HUES64 (cell line): ENCODE measurements around the gene OPHN1.
"Not testable (repeated sequence)": the region's sequence is repeated elsewhere in the genome, so short reads cannot be mapped to it uniquely, and the experiment has no call there.

Experiments used
- H3K27ac ChIP-seq: 2 replicates; pipeline ENCODE4 v1.7.0; 2013; ENCODE audit warnings: low read depth, low read length, inconsistent platforms
- H3K27me3 ChIP-seq: 2 replicates; pipeline ENCODE4 v1.6.1; 2013; ENCODE audit warnings: mild to moderate bottlenecking, low read length; ENCODE audit not compliant: insufficient read depth
- H3K36me3 ChIP-seq: 2 replicates; pipeline ENCODE4 v1.6.1; 2013; ENCODE audit warnings: mild to moderate bottlenecking, low read length; ENCODE audit not compliant: insufficient read depth
- H3K4me1 ChIP-seq: 2 replicates; pipeline ENCODE4 v1.6.1; 2013; ENCODE audit warnings: mild to moderate bottlenecking, low read length, moderate library complexity; ENCODE audit not compliant: insufficient read depth
- H3K4me3 ChIP-seq: 2 replicates; pipeline ENCODE4 v1.5.1; 2013; ENCODE audit warnings: mild to moderate bottlenecking, low read length, moderate library complexity
- H3K9ac ChIP-seq: 2 replicates; pipeline ENCODE4 v1.6.1; 2013; ENCODE audit warnings: mild to moderate bottlenecking, low read depth, low read length
- H3K9me3 ChIP-seq: 2 replicates; pipeline ENCODE4 v1.6.1; 2013; ENCODE audit warnings: low read depth, low read length; ENCODE audit not compliant: insufficient read depth
- WGBS: fragments of 150-250, 120-280 bp; methylation state at CpG from one replicate; pipeline ENCODE4 v1.1.7; 2013; ENCODE audit warnings: missing lambda C conversion rate; 5-methylcytosine and 5-hydroxymethylcytosine counted together

OPHN1 gene

DNA sequence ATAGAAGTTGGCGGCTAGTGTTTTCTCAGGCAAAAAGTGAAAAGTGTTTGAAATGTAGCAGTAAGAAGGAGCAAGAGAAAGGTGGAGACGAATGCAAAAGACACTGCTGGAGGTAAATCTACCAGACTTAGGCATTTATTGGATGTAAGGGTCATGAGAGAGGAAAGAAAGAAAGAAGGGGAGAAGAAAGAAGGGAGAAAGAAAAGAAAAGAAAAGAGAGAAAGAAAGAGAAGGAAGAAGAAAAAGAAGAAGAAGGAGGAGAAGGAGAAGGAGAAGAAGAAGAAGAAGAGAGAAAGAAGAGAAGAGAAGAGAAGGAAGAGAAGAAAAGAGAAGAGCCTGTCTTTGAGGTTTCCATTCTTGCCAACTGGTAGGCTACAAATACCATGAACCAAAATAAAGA is 31.2 kb downstream of the OPHN1 start:
- Histone ChIP-seq H3K36me3 (no peaks in the 10 kb centered on the region), H3K4me3 (no peak overlapping the region), H3K9ac (no peak overlapping the region), H3K4me1 (no peaks in the 10 kb centered on the region), H3K27me3 (no peaks in the 10 kb centered on the region), H3K27ac (no peak overlapping the region), H3K9me3 (no peaks in the 10 kb centered on the region)
- 86% methylated on average over 2 of the region's 2 CpGs for WGBS

- H3K9me3 ChIP-seq = no peaks in the 10 kb centered on the region
- no peak overlapping the region for H3K9ac ChIP-seq
- H3K27me3 ChIP-seq = no peaks in the 10 kb centered on the region
- no peak overlapping the region for H3K27ac ChIP-seq
- 95% methylated on average over 2 of the region's 3 CpGs for WGBS
- H3K36me3 ChIP-seq = no peaks in the 10 kb centered on the region
- no peak overlapping the region for H3K4me3 ChIP-seq
- no peaks in the 10 kb centered on the region for H3K4me1 ChIP-seq
Measured at GRCh38 chrX:68398291-68398690, 35.0 kb downstream of the OPHN1 start.

GRCh38 chrX:68396953-68397352 is 36.3 kb downstream of the OPHN1 start:
- Histone ChIP-seq H3K27me3 (no peaks in the 10 kb centered on the region), H3K36me3 (no peaks in the 10 kb centered on the region), H3K27ac (no peak overlapping the region), H3K9me3 (no peaks in the 10 kb centered on the region), H3K4me3 (no peak overlapping the region), H3K9ac (no peak overlapping the region), H3K4me1 (no peaks in the 10 kb centered on the region)
- WGBS = 82% methylated on average over 2 of the region's 2 CpGs

DNA sequence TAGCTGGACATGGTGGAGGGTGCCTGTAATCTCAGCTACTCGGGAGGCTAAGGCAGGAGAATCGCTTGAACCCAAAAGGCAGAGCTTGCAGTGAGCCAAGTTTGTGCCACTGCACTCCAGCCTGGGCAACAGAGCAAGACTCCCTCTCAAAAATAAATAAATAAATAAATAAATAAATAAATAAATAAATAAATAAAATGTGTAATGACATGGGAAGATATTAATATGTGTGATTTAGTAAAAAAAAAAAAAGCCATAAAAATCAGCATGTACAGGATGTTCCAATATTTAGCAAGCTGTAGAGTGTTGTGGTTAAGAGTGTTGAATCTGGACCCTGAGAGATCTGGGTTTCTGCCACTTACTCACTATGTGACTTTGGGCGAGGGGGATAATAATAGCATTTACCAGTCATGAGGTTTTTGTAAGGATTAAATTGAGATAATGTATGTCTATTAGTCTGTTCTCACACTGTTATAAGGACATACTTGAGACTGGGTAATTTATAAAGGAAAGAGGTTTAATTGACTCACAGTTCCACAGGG is 43.8 kb downstream of the OPHN1 start:
- H3K4me1 ChIP-seq, H3K36me3 ChIP-seq, H3K9ac ChIP-seq, H3K9me3 ChIP-seq, H3K27me3 ChIP-seq, H3K4me3 ChIP-seq, H3K27ac ChIP-seq: not testable (repeated sequence)
- 94% methylated on average over 3 of the region's 3 CpGs for WGBS

GRCh38 chrX:68387776-68388175 is 45.5 kb downstream of the OPHN1 start:
- Histone ChIP-seq H3K4me1 (no peaks in the 10 kb centered on the region), H3K27me3 (no peaks in the 10 kb centered on the region), H3K4me3 (no peak overlapping the region), H3K9me3 (no peaks in the 10 kb centered on the region), H3K27ac (no peak overlapping the region), H3K9ac (no peak overlapping the region), H3K36me3 (no peaks in the 10 kb centered on the region)
- WGBS = 87% methylated on average over 3 of the region's 3 CpGs

DNA sequence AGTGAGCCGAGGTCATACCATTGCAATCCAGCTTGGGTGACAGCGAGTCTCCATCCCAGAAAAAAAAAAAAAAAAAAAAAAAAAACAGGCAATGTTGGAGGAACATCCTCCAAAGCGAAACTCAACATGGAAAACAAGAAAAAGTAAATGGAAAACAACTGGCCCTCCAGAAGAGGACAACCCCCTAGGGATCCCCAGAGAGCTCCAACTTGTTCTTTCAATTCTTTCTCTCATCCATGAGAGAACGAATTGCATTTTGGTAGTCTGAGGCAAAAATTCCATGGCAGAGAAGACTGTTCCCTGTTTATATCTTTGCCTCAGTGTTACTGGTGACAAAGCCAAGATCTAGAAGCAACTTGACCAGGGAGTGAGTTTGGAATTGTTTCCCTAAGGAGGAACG is 49.8 kb downstream of the OPHN1 start:
- H3K4me1 ChIP-seq = no peaks in the 10 kb centered on the region
- H3K27ac ChIP-seq = no peak overlapping the region
- 78% methylated on average over 2 of the region's 5 CpGs for WGBS

DNA sequence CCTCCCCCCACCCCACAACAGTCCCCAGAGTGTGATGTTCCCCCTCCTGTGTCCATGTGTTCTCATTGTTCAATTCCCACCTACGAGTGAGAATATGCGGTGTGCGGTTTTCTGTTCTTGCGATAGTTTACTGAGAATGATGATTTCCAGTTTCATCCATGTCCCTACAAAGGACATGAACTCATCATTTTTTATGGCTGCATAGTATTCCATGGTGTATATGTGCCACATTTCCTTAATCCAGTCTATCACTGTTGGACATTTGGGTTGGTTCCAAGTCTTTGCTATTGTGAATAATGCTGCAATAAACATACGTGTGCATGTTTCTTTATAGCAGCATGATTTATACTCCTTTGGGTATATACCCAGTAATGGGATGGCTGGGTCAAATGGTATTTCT is 55.7 kb downstream of the OPHN1 start:
- not testable (repeated sequence) for H3K9ac ChIP-seq, H3K9me3 ChIP-seq, H3K36me3 ChIP-seq, H3K27ac ChIP-seq, H3K4me1 ChIP-seq, H3K27me3 ChIP-seq, H3K4me3 ChIP-seq
- WGBS = 100% methylated on average over 3 of the region's 5 CpGs

More for the DNA sequence above, 49.8 kb downstream of the OPHN1 start:
- no peaks in the 10 kb centered on the region for H3K27me3 ChIP-seq
- no peak overlapping the region for H3K4me3 ChIP-seq
- H3K36me3 ChIP-seq = no peaks in the 10 kb centered on the region
- no peak overlapping the region for H3K9ac ChIP-seq
- no peaks in the 10 kb centered on the region for H3K9me3 ChIP-seq

- Histone ChIP-seq H3K4me3 (no peak overlapping the region), H3K27ac (no peak overlapping the region), H3K9me3 (no peaks in the 10 kb centered on the region), H3K27me3 (no peaks in the 10 kb centered on the region), H3K36me3 (no peaks in the 10 kb centered on the region), H3K4me1 (no peaks in the 10 kb centered on the region), H3K9ac (no peak overlapping the region)
Measured at GRCh38 chrX:68376373-68376772, 56.9 kb downstream of the OPHN1 start.

DNA sequence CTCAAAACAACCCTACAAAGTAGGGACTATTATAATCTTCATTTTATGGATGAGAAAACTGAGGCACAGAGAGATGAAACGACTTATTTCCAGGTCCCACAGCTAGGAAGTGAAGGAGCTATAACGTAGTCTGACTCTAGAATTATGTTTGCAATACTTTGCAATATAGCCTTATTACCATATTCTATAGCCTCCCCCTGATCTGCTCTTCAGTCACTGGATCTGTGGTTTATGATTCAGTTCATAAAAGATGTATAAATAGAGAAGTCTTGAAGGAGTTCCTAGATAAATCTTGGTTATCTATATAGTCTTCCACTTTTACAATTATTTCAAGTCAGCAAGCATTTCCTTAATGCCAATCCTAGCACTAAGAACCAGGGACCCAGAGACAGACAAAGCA is 57.5 kb downstream of the OPHN1 start:
- H3K36me3 ChIP-seq = no peaks in the 10 kb centered on the region
- no peak overlapping the region for H3K4me3 ChIP-seq
- no peaks in the 10 kb centered on the region for H3K4me1 ChIP-seq
- H3K27ac ChIP-seq = no peak overlapping the region
- H3K27me3 ChIP-seq = no peaks in the 10 kb centered on the region
- H3K9me3 ChIP-seq = no peaks in the 10 kb centered on the region
- no peak overlapping the region for H3K9ac ChIP-seq
- 71% methylated on average over 1 of the region's 2 CpGs for WGBS

GRCh38 chrX:68372665-68373064 is 60.6 kb downstream of the OPHN1 start:
- Histone ChIP-seq H3K27me3 (no peaks in the 10 kb centered on the region), H3K27ac (no peak overlapping the region), H3K4me3 (no peak overlapping the region), H3K4me1 (no peaks in the 10 kb centered on the region), H3K36me3 (no peaks in the 10 kb centered on the region), H3K9ac (no peak overlapping the region), H3K9me3 (no peaks in the 10 kb centered on the region)
- 97% methylated on average over 4 of the region's 4 CpGs for WGBS

GRCh38 chrX:68369559-68369958 is 63.7 kb downstream of the OPHN1 start:
- H3K4me3 ChIP-seq = no peak overlapping the region
- H3K9ac ChIP-seq = no peak overlapping the region
- H3K36me3 ChIP-seq = no peaks in the 10 kb centered on the region
- H3K27ac ChIP-seq = no peak overlapping the region
- H3K27me3 ChIP-seq = no peaks in the 10 kb centered on the region
- H3K4me1 ChIP-seq = no peaks in the 10 kb centered on the region
- H3K9me3 ChIP-seq = no peaks in the 10 kb centered on the region

- Histone ChIP-seq H3K36me3 (no peaks in the 10 kb centered on the region), H3K9me3 (no peaks in the 10 kb centered on the region), H3K4me3 (no peak overlapping the region), H3K9ac (no peak overlapping the region), H3K27me3 (no peaks in the 10 kb centered on the region), H3K27ac (no peak overlapping the region), H3K4me1 (no peaks in the 10 kb centered on the region)
- WGBS = 94% methylated on average over 4 of the region's 4 CpGs
Measured at GRCh38 chrX:68365341-68365740, 68.0 kb downstream of the OPHN1 start.
